Sigmoid colon (tissue), 7 donors: ENCODE results near the gene SOX4. TPM values are rescaled to one million over a fixed set of nuclear protein-coding genes. Genes with fewer than 3 reads are reported as not detected.

ENCODE experiments used
- DNase-seq: peaks from one replicate; pipeline ENCODE4 v3.0.0-alpha.2; 2019
- H3K27ac ChIP-seq, 4 donors: fragments of 200-600 bp; sonication (generic); one replicate each; pipeline ENCODE4 v1.5.1; 2016 to 2019; ENCODE audit warnings: mild to moderate bottlenecking in 1 of 4
- H3K27me3 ChIP-seq, 3 donors: fragments of 200-600 bp; sonication (generic); one replicate each; pipeline ENCODE4 v1.5.1; 2019; ENCODE audit warnings: mild to moderate bottlenecking in 1 of 3
- H3K36me3 ChIP-seq, 4 donors: fragments of 200-600 bp; sonication (generic); one replicate each; pipeline ENCODE4 v1.5.1; 2016 to 2019
- H3K4me1 ChIP-seq, 4 donors: fragments of 200-600 bp; sonication (generic); one replicate each; pipeline ENCODE4 v1.5.1; 2017 to 2019
- H3K4me3 ChIP-seq, 4 donors: fragments of 200-600 bp; sonication (generic); one replicate each; pipeline ENCODE4 v1.5.1; 2017 to 2019; ENCODE audit warnings: mild to moderate bottlenecking in 2 of 4, moderate library complexity in 1 of 4
- H3K9me3 ChIP-seq, 4 donors: fragments of 200-600 bp in 3 of 4; sonication (generic) in 3 of 4; one replicate each; pipeline versions ENCODE4 v1.5.1 to v1.6.1; 2013 to 2019
- CTCF ChIP-seq, 4 experiments: fragments of 450-650 bp in 3 of 4; fragments of 200-600 bp in 1 of 4; IDR thresholded peaks; one replicate each; pipeline ENCODE4 v1.5.1; 2016 to 2019; ENCODE audit warnings: antibody characterized with exemption in 4 of 4, mild to moderate bottlenecking in 3 of 4, moderate library complexity in 2 of 4
- EP300 ChIP-seq, 4 donors: sonication (generic); formaldehyde crosslinking; IDR thresholded peaks; one replicate each; pipeline ENCODE4 v1.6.1; 2017; ENCODE audit warnings: antibody characterized with exemption in 4 of 4
- POLR2A ChIP-seq, 2 donors: fragments of 450-650 bp; IDR thresholded peaks; one replicate each; pipeline ENCODE4 v1.6.1; 2016; ENCODE audit warnings: antibody characterized with exemption in 2 of 2, mild to moderate bottlenecking in 2 of 2, moderate library complexity in 2 of 2
- POLR2AphosphoS5 ChIP-seq, 4 donors: sonication (generic); formaldehyde crosslinking; IDR thresholded peaks; one replicate each; pipeline ENCODE4 v1.6.1; 2017; ENCODE audit warnings: antibody characterized with exemption in 4 of 4
- WGBS, 2 donors: extraction: QIAGEN DNeasy Blood & Tissue Kit; methylation state at CpG; one replicate each; pipeline ENCODE4 v1.1.7; 2013; 5-methylcytosine and 5-hydroxymethylcytosine counted together
- intact Hi-C: fragments of 100-400 bp; cut with DNase I; formaldehyde crosslinking; loops from one replicate; pipeline ENCODE4 v1.15.1; 2023
- polyA plus RNA-seq, 3 donors: library from polyadenylated mRNA; stranded (reverse); fragments of 200-250 nt; gene quantifications; one replicate each; pipeline ENCODE4 v1.2.3, GENCODE V29; 2013
- total RNA-seq, 4 donors: library from RNA; depleted of rRNA; stranded (reverse); fragments of >200 nt; gene quantifications; one replicate each; pipeline ENCODE4 v1.1.0, GENCODE V29; 2016
- donor health status: healthy with polysubstance abuse.
- donor health status: Bipolar disorder and iron deficiency.
- donor health status: healthy.

Gene SOX4
- total and polyA plus RNA-seq, 7 donors = 3.9 to 12.4 (median 6.2) TPM

GRCh38 chr6:21556968-21557721 is 36.4 kb upstream of the SOX4 start:
- no peaks in the 10 kb centered on the region for H3K4me1 ChIP-seq
- H3K27ac ChIP-seq = no peak overlapping the region
- no peak overlapping the region for H3K4me3 ChIP-seq
- DNase-seq = no peak
- H3K9me3 ChIP-seq = no peaks in the 10 kb centered on the region
- intact Hi-C loops = no loop called here
- H3K27me3 ChIP-seq = no peaks in the 10 kb centered on the region
- H3K36me3 ChIP-seq = no peaks in the 10 kb centered on the region
- 19 to 63% methylated on average over 5 of the region's 5 CpGs for WGBS, 2 donors
- TF ChIP-seq POLR2AphosphoS5 (IDR thresholded peaks at IDR 0.05) (no peak), CTCF (IDR thresholded peaks at IDR 0.05) (no peak), POLR2A (IDR thresholded peaks at IDR 0.05) (no peak), EP300 (IDR thresholded peaks at IDR 0.05) (no peak)

- no peaks in the 10 kb centered on the region for H3K4me1 ChIP-seq
- no peaks in the 10 kb centered on the region for H3K9me3 ChIP-seq
- H3K27ac ChIP-seq = no peak overlapping the region
- H3K4me3 ChIP-seq = no peak overlapping the region
- TF ChIP-seq EP300 (IDR thresholded peaks at IDR 0.05) = no peak
- TF ChIP-seq POLR2AphosphoS5 (IDR thresholded peaks at IDR 0.05) = no peak
- no peak for TF ChIP-seq CTCF (IDR thresholded peaks at IDR 0.05)
- TF ChIP-seq POLR2A (IDR thresholded peaks at IDR 0.05) = no peak
- intact Hi-C loops = no loop called here
- no peaks in the 10 kb centered on the region for H3K36me3 ChIP-seq
- no peak for DNase-seq
- 93 to 94% methylated on average over 3 of the region's 3 CpGs for WGBS, 2 donors
- H3K27me3 ChIP-seq = no peaks in the 10 kb centered on the region
These were observed 34.3 kb upstream of the SOX4 start for GRCh38 chr6:21559238-21559637.

- Histone ChIP-seq H3K9me3 (no peaks in the 10 kb centered on the region), H3K27ac (no peak overlapping the region), H3K27me3 (no peaks in the 10 kb centered on the region), H3K4me1 (no peaks in the 10 kb centered on the region), H3K36me3 (no peaks in the 10 kb centered on the region), H3K4me3 (no peak overlapping the region)
- TF ChIP-seq EP300 (IDR thresholded peaks at IDR 0.05) (no peak), POLR2A (IDR thresholded peaks at IDR 0.05) (no peak), CTCF (IDR thresholded peaks at IDR 0.05) (no peak), POLR2AphosphoS5 (IDR thresholded peaks at IDR 0.05) (no peak)
- 81 to 85% methylated on average over 2 of the region's 2 CpGs for WGBS, 2 donors
- DNase-seq = no peak
- intact Hi-C loops = no loop called here
These were observed 33.3 kb upstream of the SOX4 start for GRCh38 chr6:21560249-21560648.

GRCh38 chr6:21565431-21565830 is 28.1 kb upstream of the SOX4 start:
- DNase-seq = no peak
- WGBS, 2 donors = 92 to 95% methylated on average over 1 of the region's 1 CpG
- intact Hi-C loops = no loop called here

More at GRCh38 chr6:21565431-21565830, 28.1 kb upstream of the SOX4 start:
- H3K4me1 ChIP-seq = no peaks in the 10 kb centered on the region
- H3K27me3 ChIP-seq = no peaks in the 10 kb centered on the region
- no peak for TF ChIP-seq POLR2AphosphoS5 (IDR thresholded peaks at IDR 0.05)
- no peak for TF ChIP-seq POLR2A (IDR thresholded peaks at IDR 0.05)
- no peak for TF ChIP-seq EP300 (IDR thresholded peaks at IDR 0.05)
- TF ChIP-seq CTCF (IDR thresholded peaks at IDR 0.05) = no peak
- no peak overlapping the region for H3K4me3 ChIP-seq
- no peaks in the 10 kb centered on the region for H3K36me3 ChIP-seq
- no peaks in the 10 kb centered on the region for H3K9me3 ChIP-seq
- H3K27ac ChIP-seq = no peak overlapping the region
